WI38 (cell line): ENCODE data around the gene ABCB1.
A peak's percentile ranks its signal among the peaks of the same experiment; 100 is the strongest.

Experiments used
- H3K4me3 ChIP-seq: 2 replicates; pipeline ENCODE4 v1.5.1; 2011; ENCODE audit warnings: low read depth, mild to moderate bottlenecking, control low read depth, low read length
- CTCF ChIP-seq: IDR thresholded peaks from 2 replicates; pipeline ENCODE4 v1.5.1; 2012; ENCODE audit warnings: low read depth, mild to moderate bottlenecking, control low read depth, low read length

The ABCB1 gene

GRCh38 chr7:87565877-87566276, 34.8 kb downstream of the ABCB1 start:
- H3K4me3 ChIP-seq, result no peak overlapping the region
- TF ChIP-seq CTCF, result no peak

- TF ChIP-seq CTCF, result peak; percentile 53
- H3K4me3 ChIP-seq, result no peak overlapping the region
Measured at GRCh38 chr7:87564296-87564963, 36.3 kb downstream of the ABCB1 start.

GRCh38 chr7:87561702-87562101, 39.0 kb downstream of the ABCB1 start:
- TF ChIP-seq CTCF, result no peak
- no peak overlapping the region for H3K4me3 ChIP-seq

DNA sequence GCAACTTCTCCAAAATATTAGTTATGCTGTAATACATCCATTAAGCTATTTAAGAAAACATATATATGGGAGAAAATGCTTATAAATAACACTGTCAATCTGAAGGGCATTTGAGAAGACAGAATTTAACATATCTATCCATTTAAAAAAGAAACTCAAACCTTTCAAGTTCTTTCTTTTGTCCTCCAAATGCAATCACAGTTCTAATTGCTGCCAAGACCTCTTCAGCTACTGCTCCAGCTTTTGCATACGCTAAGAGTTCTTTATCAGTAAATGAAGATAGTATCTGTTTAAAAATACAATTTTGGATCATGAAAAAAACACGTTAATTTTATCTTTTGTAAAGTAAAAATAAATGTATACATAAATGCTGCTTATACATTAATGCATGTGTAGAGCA, 39.6 kb downstream of the ABCB1 start:
- no peak for TF ChIP-seq CTCF
- H3K4me3 ChIP-seq, result no peak overlapping the region

GRCh38 chr7:87552351-87552900, 48.3 kb downstream of the ABCB1 start:
- no peak for TF ChIP-seq CTCF
- no peak overlapping the region for H3K4me3 ChIP-seq

- H3K4me3 ChIP-seq, result no peak overlapping the region
- no peak for TF ChIP-seq CTCF
Measured at GRCh38 chr7:87548123-87548919, 52.4 kb downstream of the ABCB1 start.

- no peak overlapping the region for H3K4me3 ChIP-seq
- TF ChIP-seq CTCF, result no peak
Measured at GRCh38 chr7:87545760-87546159, 54.9 kb downstream of the ABCB1 start.
